Stomach (tissue), 9 donors: Measurements from ENCODE around the gene COL25A1. TPM values are rescaled to one million over a fixed set of nuclear protein-coding genes. Genes with fewer than 3 reads are reported as not detected.
"Not testable (repeated sequence)": the region's sequence is repeated elsewhere in the genome, so short reads cannot be mapped to it uniquely, and the experiment has no call there.

Experiments used
- DNase-seq, 2 donors: peaks; one replicate each; pipeline versions ENCODE4 v3.0.0 to v3.0.0-alpha.2; 2013 to 2019
- H3K27ac ChIP-seq, 5 donors: fragments of 200-600 bp in 4 of 5; sonication (generic) in 4 of 5; one replicate each; pipeline ENCODE4 v1.5.1; 2013 to 2019; ENCODE audit warnings: mild to moderate bottlenecking in 1 of 5, moderate library complexity in 1 of 5
- H3K27me3 ChIP-seq, 3 donors: fragments of 200-600 bp; sonication (generic); one replicate each; pipeline ENCODE4 v1.5.1; 2017 to 2019; ENCODE audit warnings: mixed run types in 1 of 3
- H3K36me3 ChIP-seq, 4 donors: fragments of 200-600 bp; sonication (generic); 1 replicate in 3 of 4; 2 replicates in 1 of 4; pipeline ENCODE4 v1.5.1; 2016 to 2019
- H3K4me1 ChIP-seq, 4 donors: fragments of 200-600 bp; sonication (generic); one replicate each; pipeline ENCODE4 v1.5.1; 2016 to 2019
- H3K4me3 ChIP-seq, 4 donors: fragments of 200-600 bp; sonication (generic) in 3 of 4; one replicate each; pipeline ENCODE4 v1.5.1; 2016 to 2019; ENCODE audit warnings: mild to moderate bottlenecking in 1 of 4
- H3K9me3 ChIP-seq, 4 donors: fragments of 200-600 bp; sonication (generic); one replicate each; pipeline ENCODE4 v1.5.1; 2016 to 2019
- CTCF ChIP-seq, 7 experiments: fragments of 450-650 bp in 4 of 7; fragments of 200-600 bp in 3 of 7; sonication (generic) in 3 of 7; IDR thresholded peaks; one replicate each; pipeline ENCODE4 v1.5.1; 2016 to 2019; ENCODE audit warnings: antibody characterized with exemption in 7 of 7, control low read depth in 2 of 7, mild to moderate bottlenecking in 1 of 7
- EP300 ChIP-seq: sonication (generic); formaldehyde crosslinking; IDR thresholded peaks from one replicate; pipeline ENCODE4 v1.6.1; 2017; ENCODE audit warnings: antibody characterized with exemption
- POLR2A ChIP-seq, 4 donors: fragments of 450-650 bp; IDR thresholded peaks; one replicate each; pipeline ENCODE4 v1.6.1; 2016; ENCODE audit warnings: antibody characterized with exemption in 4 of 4, control low read depth in 2 of 4, mild to moderate bottlenecking in 1 of 4, moderate library complexity in 1 of 4
- POLR2AphosphoS5 ChIP-seq, 3 donors: sonication (generic); formaldehyde crosslinking; IDR thresholded peaks; one replicate each; pipeline ENCODE4 v1.6.1; 2016; ENCODE audit warnings: antibody characterized with exemption in 3 of 3
- WGBS, 5 donors: extraction: QIAGEN DNeasy Blood & Tissue Kit in 3 of 5; methylation state at CpG; one replicate each; pipeline versions ENCODE4 v1.1.5 to v1.1.7; 2013 to 2018; 5-methylcytosine and 5-hydroxymethylcytosine counted together
- intact Hi-C: fragments of 100-400 bp; cut with DNase I; formaldehyde crosslinking; loops from one replicate; pipeline ENCODE4 v1.15.1; 2023; ENCODE audit warnings: low total_unique reads
- polyA plus RNA-seq, 3 donors: library from polyadenylated mRNA; stranded (reverse); fragments of 200-250 nt; gene quantifications; one replicate each; pipeline ENCODE4 v1.2.3, GENCODE V29; 2013
- total RNA-seq, 5 donors: library from RNA; depleted of rRNA; stranded (reverse); fragments of >200 nt; gene quantifications; one replicate each; pipeline versions ENCODE4 v1.1.0 to v1.2.3, GENCODE V29; 2014 to 2016
- donor health status: healthy with polysubstance abuse.
- donor health status: Bipolar disorder and iron deficiency.
- donor health status: healthy.

The COL25A1 gene
- total and polyA plus RNA-seq, 8 donors, result 0.10 to 4.1 (median 1.5) TPM; not detected in 5

- H3K27ac ChIP-seq, result no peak overlapping the region
- intact Hi-C loops, result no loop called here
- H3K36me3 ChIP-seq, result no peaks in the 10 kb centered on the region
- WGBS, 5 donors, result 67 to 78% (median 73%) methylated on average over 5 of the region's 5 CpGs
- no peaks in the 10 kb centered on the region for H3K9me3 ChIP-seq
- no peaks in the 10 kb centered on the region for H3K4me1 ChIP-seq
- no peaks in the 10 kb centered on the region for H3K27me3 ChIP-seq
- no peak overlapping the region for H3K4me3 ChIP-seq
- DNase-seq, result no peak
- TF ChIP-seq POLR2A (IDR thresholded peaks at IDR 0.05) (no peak), POLR2AphosphoS5 (IDR thresholded peaks at IDR 0.05) (no peak), CTCF (IDR thresholded peaks at IDR 0.05) (no peak)
Measured at GRCh38 chr4:108988464-108989195, 313.8 kb downstream of the COL25A1 start.

- H3K4me1 ChIP-seq, H3K27ac ChIP-seq, DNase-seq, H3K9me3 ChIP-seq, H3K36me3 ChIP-seq, intact Hi-C loops, H3K4me3 ChIP-seq, H3K27me3 ChIP-seq: not testable (repeated sequence)
- WGBS, 5 donors, result 96 to 98% (median 96%) methylated on average over 15 to 30 of the region's 30 CpGs
Measured at GRCh38 chr4:108984495-108984894, 318.0 kb downstream of the COL25A1 start.

GRCh38 chr4:108982402-108983185, 319.9 kb downstream of the COL25A1 start:
- intact Hi-C loops, result no loop called here
- Histone ChIP-seq H3K9me3 (no peaks in the 10 kb centered on the region), H3K36me3 (no peaks in the 10 kb centered on the region), H3K4me3 (no peak overlapping the region), H3K27ac (no peak overlapping the region), H3K27me3 (no peaks in the 10 kb centered on the region), H3K4me1 (no peaks in the 10 kb centered on the region)
- 78 to 85% (median 81%) methylated on average over 6 of the region's 6 CpGs for WGBS, 5 donors
- no peak for DNase-seq
- TF ChIP-seq EP300 (no peak), CTCF (IDR thresholded peaks at IDR 0.05) (no peak), POLR2A (IDR thresholded peaks at IDR 0.05) (no peak), POLR2AphosphoS5 (IDR thresholded peaks at IDR 0.05) (no peak)

GRCh38 chr4:108980455-108981239, 321.8 kb downstream of the COL25A1 start:
- DNase-seq, result no peak
- TF ChIP-seq POLR2A (IDR thresholded peaks at IDR 0.05), result no peak
- Histone ChIP-seq H3K4me3 (no peak overlapping the region), H3K27me3 (no peaks in the 10 kb centered on the region), H3K9me3 (no peaks in the 10 kb centered on the region), H3K36me3 (no peaks in the 10 kb centered on the region), H3K27ac (no peak overlapping the region), H3K4me1 (no peaks in the 10 kb centered on the region)
- intact Hi-C loops, result no loop called here
- 82 to 90% (median 86%) methylated on average over 10 of the region's 10 CpGs for whole genome bisulfite sequencing, 5 donors

GRCh38 chr4:108979759-108980158, 322.7 kb downstream of the COL25A1 start:
- Histone ChIP-seq H3K4me1 (no peaks in the 10 kb centered on the region), H3K36me3 (no peaks in the 10 kb centered on the region), H3K27ac (no peak overlapping the region), H3K27me3 (no peaks in the 10 kb centered on the region), H3K4me3 (no peak overlapping the region), H3K9me3 (no peaks in the 10 kb centered on the region)
- WGBS, 5 donors, result 80 to 88% (median 85%) methylated on average over 6 of the region's 6 CpGs
- intact Hi-C loops, result no loop called here
- no peak for TF ChIP-seq EP300
- no peak for DNase-seq
